BJ (cell line): ENCODE measurements around the gene CRTC3. TPM values are rescaled to one million over a fixed set of nuclear protein-coding genes. Genes with fewer than 3 reads are reported as not detected.
"Not testable (repeated sequence)": the region's sequence is repeated elsewhere in the genome, so short reads cannot be mapped to it uniquely, and the experiment has no call there.

ENCODE experiments used
- CTCF ChIA-PET: fragments of 350-600 bp; formaldehyde crosslinking; extraction: SDS; loops from one replicate; lab custom pipeline; 2021; ENCODE audit warnings: antibody characterized with exemption, inconsistent platforms; lab: Yijun Ruan, JAX
- POLR2A ChIA-PET: fragments of 300-600 bp; sonication (Branson Sonifier 250); formaldehyde crosslinking; extraction: SDS; loops from one replicate; lab custom pipeline; 2021; ENCODE audit warnings: antibody characterized with exemption; lab: Charles Lee
- DNase-seq: peaks from one replicate; pipeline ENCODE4 v3.0.0-alpha.2; 2011; ENCODE audit warnings: low read depth
- H3K27me3 ChIP-seq: 2 replicates; pipeline ENCODE4 v1.6.0; 2011; ENCODE audit warnings: low read length; ENCODE audit not compliant: control insufficient read depth, insufficient read depth
- H3K36me3 ChIP-seq: 2 replicates; pipeline ENCODE4 v1.5.1; 2011; ENCODE audit warnings: low read length; ENCODE audit not compliant: control insufficient read depth, insufficient read depth
- H3K4me3 ChIP-seq: 2 replicates; pipeline ENCODE4 v1.5.1; 2011; ENCODE audit warnings: low read depth, mild to moderate bottlenecking, control low read depth, low read length
- CTCF ChIP-seq: IDR thresholded peaks from 2 replicates; pipeline ENCODE4 v1.5.1; 2011; ENCODE audit warnings: low read depth, mild to moderate bottlenecking, control low read depth, inconsistent platforms, low read length, moderate library complexity; ENCODE audit not compliant: insufficient read depth
- polyA plus RNA-seq: library from polyadenylated mRNA; depleted of rRNA; stranded (reverse); fragments of >200 nt; gene quantifications from 2 replicates; pipeline ENCODE4 v1.2.3, GENCODE V29; 2011

The CRTC3 gene
- polyA plus RNA-seq, 1 experiment = 28.5 TPM

GRCh38 chr15:90519688-90520087 lies 10.0 kb upstream of the CRTC3 start:
- no peak for DNase-seq
- ChIA-PET POLR2A (no interaction called here), CTCF (interaction anchor here (0.9 to 1.9 kb wide), 4 partner anchors 9 to 200 kb away, joined by 3 to 9 read pairs (median 4); partner anchors contain the start of gene CRTC3)
- no peaks in the 10 kb centered on the region for H3K27me3 ChIP-seq
- H3K4me3 ChIP-seq = no peak overlapping the region
- no peak for TF ChIP-seq CTCF
- H3K36me3 ChIP-seq = no peaks in the 10 kb centered on the region

GRCh38 chr15:90520365-90520764 lies 9.4 kb upstream of the CRTC3 start:
- Histone ChIP-seq H3K27me3 (no peaks in the 10 kb centered on the region), H3K36me3 (no peaks in the 10 kb centered on the region), H3K4me3 (no peak overlapping the region)
- CTCF ChIA-PET = interaction anchor here (0.9 to 1.9 kb wide), 2 partner anchors 8 to 10 kb away, joined by 3 to 9 read pairs; partner anchors contain the start of gene CRTC3
- TF ChIP-seq CTCF = no peak
- DNase-seq = no peak
- POLR2A ChIA-PET = no interaction called here

- ChIA-PET CTCF (no interaction called here), POLR2A (no interaction called here)
- Histone ChIP-seq H3K36me3 (no peaks in the 10 kb centered on the region), H3K27me3 (no peaks in the 10 kb centered on the region), H3K4me3 (no peak overlapping the region)
- no peak for TF ChIP-seq CTCF
- DNase-seq = no peak
Observed at GRCh38 chr15:90523373-90523772, 6.3 kb upstream of the CRTC3 start.

GRCh38 chr15:90524018-90524803 lies 5.5 kb upstream of the CRTC3 start:
- H3K27me3 ChIP-seq, H3K36me3 ChIP-seq, DNase-seq, H3K4me3 ChIP-seq: not testable (repeated sequence)
- ChIA-PET POLR2A (interaction anchor here (0.6 kb wide), 1 partner anchor 130 kb away, joined by 6 read pairs; no protein-coding TSS in a partner anchor), CTCF (interaction anchor here (0.6 kb wide), 1 partner anchor 326 kb away, joined by 3 read pairs; no protein-coding TSS in a partner anchor)

- Histone ChIP-seq H3K36me3 (no peaks in the 10 kb centered on the region), H3K4me3 (peak overlapping the region; percentile 86), H3K27me3 (no peaks in the 10 kb centered on the region)
- DNase-seq = no peak
- TF ChIP-seq CTCF = no peak
- CTCF ChIA-PET = interaction anchor here (1.0 to 1.3 kb wide), 2 partner anchors 9 to 209 kb away, joined by 3 read pairs; no protein-coding TSS in a partner anchor
- POLR2A ChIA-PET = no interaction called here
Observed at GRCh38 chr15:90529011-90529370, 732 bp upstream of the CRTC3 start.
